ENCODE results near the gene LBP.

The LBP gene

GRCh38 chr20:38418509-38419204, 72.4 kb downstream of the LBP start:
- H3K4me1 ChIP-seq (ENCODE audit: low read depth, poor library complexity, severe bottlenecking) = no peaks in the 10 kb centered on the region
- H3K36me3 ChIP-seq (ENCODE audit: insufficient read depth) = peaks cover 38% of the 10 kb centered on the region; the same call in 1 of the 2 replicates
- H3K4me2 ChIP-seq = no peak overlapping the region
- peaks cover 29% of the 10 kb centered on the region for H4K20me1 ChIP-seq (ENCODE audit: insufficient read depth)
- H3K27ac ChIP-seq = no peak overlapping the region; the same call in 1 of the 2 replicates
- H3K79me2 ChIP-seq (ENCODE audit: insufficient read depth, low read depth) = peaks cover 15% of the 10 kb centered on the region
- no peak overlapping the region for H3K4me3 ChIP-seq (IDR thresholded peaks at IDR 0.05; ENCODE audit: insufficient read depth, low read depth, low read length)
- no peak overlapping the region for H2AFZ ChIP-seq (ENCODE audit: low read depth)
- TF ChIP-seq, protein P1, sequence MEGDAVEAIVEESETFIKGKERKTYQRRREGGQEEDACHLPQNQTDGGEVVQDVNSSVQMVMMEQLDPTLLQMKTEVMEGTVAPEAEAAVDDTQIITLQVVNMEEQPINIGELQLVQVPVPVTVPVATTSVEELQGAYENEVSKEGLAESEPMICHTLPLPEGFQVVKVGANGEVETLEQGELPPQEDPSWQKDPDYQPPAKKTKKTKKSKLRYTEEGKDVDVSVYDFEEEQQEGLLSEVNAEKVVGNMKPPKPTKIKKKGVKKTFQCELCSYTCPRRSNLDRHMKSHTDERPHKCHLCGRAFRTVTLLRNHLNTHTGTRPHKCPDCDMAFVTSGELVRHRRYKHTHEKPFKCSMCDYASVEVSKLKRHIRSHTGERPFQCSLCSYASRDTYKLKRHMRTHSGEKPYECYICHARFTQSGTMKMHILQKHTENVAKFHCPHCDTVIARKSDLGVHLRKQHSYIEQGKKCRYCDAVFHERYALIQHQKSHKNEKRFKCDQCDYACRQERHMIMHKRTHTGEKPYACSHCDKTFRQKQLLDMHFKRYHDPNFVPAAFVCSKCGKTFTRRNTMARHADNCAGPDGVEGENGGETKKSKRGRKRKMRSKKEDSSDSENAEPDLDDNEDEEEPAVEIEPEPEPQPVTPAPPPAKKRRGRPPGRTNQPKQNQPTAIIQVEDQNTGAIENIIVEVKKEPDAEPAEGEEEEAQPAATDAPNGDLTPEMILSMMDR (conservative IDR thresholded peaks at IDR 0.05; ENCODE audit: low read depth, low read length) = no peak
- H3K9ac ChIP-seq = no peak overlapping the region
- no peaks in the 10 kb centered on the region for H3K27me3 ChIP-seq (ENCODE audit: insufficient read depth, low read depth)

DNA sequence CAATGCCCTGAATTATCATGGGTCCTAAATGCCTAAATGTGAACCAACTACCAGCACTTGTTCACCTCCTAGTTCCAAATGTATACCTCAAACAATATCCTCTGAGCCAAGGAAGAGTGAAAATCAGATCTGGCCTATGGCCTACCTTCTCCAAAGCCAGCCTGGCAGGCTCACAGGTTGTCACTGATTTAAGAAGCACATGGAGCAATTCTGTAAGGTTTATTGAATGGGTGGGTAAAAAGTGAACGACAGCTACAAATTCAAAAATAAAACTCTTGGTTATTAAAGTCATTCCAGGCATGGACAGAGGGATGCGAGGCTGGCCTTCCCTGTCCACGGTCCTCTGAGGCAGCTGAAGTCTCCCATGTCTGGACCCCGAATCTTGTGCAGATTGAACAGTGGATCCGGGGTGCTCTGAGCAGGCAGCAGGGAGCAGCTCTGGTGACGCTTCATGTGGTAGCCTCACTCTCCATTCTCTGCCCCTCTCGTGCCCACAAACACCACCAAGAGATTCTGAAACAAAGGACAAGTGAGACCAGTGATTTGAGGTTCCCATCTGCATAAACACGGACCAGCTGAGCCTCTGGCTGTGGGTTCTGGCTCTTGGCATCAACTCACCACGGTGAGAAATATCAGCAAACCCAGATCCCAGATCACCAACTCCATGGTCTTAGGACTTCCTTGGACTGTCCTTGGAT, 74.3 kb downstream of the LBP start:
- Histone ChIP-seq H3K79me2 (ENCODE audit: insufficient read depth, low read depth) (peaks cover 34% of the 10 kb centered on the region), H3K9ac (no peak overlapping the region), H3K4me2 (no peak overlapping the region), H3K4me1 (ENCODE audit: low read depth, poor library complexity, severe bottlenecking) (no peaks in the 10 kb centered on the region), H3K4me3 (IDR thresholded peaks at IDR 0.05; ENCODE audit: insufficient read depth, low read depth, low read length) (no peak overlapping the region), H3K27me3 (ENCODE audit: insufficient read depth, low read depth) (no peaks in the 10 kb centered on the region), H3K27ac (no peak overlapping the region), H3K36me3 (ENCODE audit: insufficient read depth) (peaks cover 50% of the 10 kb centered on the region; the same call in 1 of the 2 replicates), H4K20me1 (ENCODE audit: insufficient read depth) (peaks cover 47% of the 10 kb centered on the region), H2AFZ (ENCODE audit: low read depth) (no peak overlapping the region)
- TF ChIP-seq, protein P1 (conservative IDR thresholded peaks at IDR 0.05; ENCODE audit: low read depth, low read length) = no peak

- no peaks in the 10 kb centered on the region for H3K4me1 ChIP-seq (ENCODE audit: low read depth, poor library complexity, severe bottlenecking)
- H2AFZ ChIP-seq (ENCODE audit: low read depth) = no peak overlapping the region
- H4K20me1 ChIP-seq (ENCODE audit: insufficient read depth) = peaks cover 55% of the 10 kb centered on the region
- no peak overlapping the region for H3K4me2 ChIP-seq
- TF ChIP-seq, protein P1 (conservative IDR thresholded peaks at IDR 0.05; ENCODE audit: low read depth, low read length) = no peak
- peaks cover 47% of the 10 kb centered on the region for H3K79me2 ChIP-seq (ENCODE audit: insufficient read depth, low read depth)
- no peaks in the 10 kb centered on the region for H3K27me3 ChIP-seq (ENCODE audit: insufficient read depth, low read depth)
- H3K9ac ChIP-seq = no peak overlapping the region
- H3K4me3 ChIP-seq (IDR thresholded peaks at IDR 0.05; ENCODE audit: insufficient read depth, low read depth, low read length) = no peak overlapping the region
- peaks cover 53% of the 10 kb centered on the region; the same call in 1 of the 2 replicates for H3K36me3 ChIP-seq (ENCODE audit: insufficient read depth)
- no peak overlapping the region for H3K27ac ChIP-seq
Observed at GRCh38 chr20:38421915-38422314, 75.6 kb downstream of the LBP start.

- Histone ChIP-seq H3K27ac (no peak overlapping the region), H3K4me2 (no peak overlapping the region), H3K9ac (no peak overlapping the region), H3K4me3 (IDR thresholded peaks at IDR 0.05; ENCODE audit: insufficient read depth, low read depth, low read length) (no peak overlapping the region), H3K4me1 (ENCODE audit: low read depth, poor library complexity, severe bottlenecking) (no peaks in the 10 kb centered on the region), H4K20me1 (ENCODE audit: insufficient read depth) (peaks cover 71% of the 10 kb centered on the region), H3K27me3 (ENCODE audit: insufficient read depth, low read depth) (no peaks in the 10 kb centered on the region), H2AFZ (ENCODE audit: low read depth) (no peak overlapping the region), H3K36me3 (ENCODE audit: insufficient read depth) (peaks cover 70% of the 10 kb centered on the region; the same call in 1 of the 2 replicates), H3K79me2 (ENCODE audit: insufficient read depth, low read depth) (peaks cover 64% of the 10 kb centered on the region)
- TF ChIP-seq, protein P1 (conservative IDR thresholded peaks at IDR 0.05; ENCODE audit: low read depth, low read length) = no peak
Observed at GRCh38 chr20:38423541-38423940, 77.3 kb downstream of the LBP start.
